Measurements from ENCODE around the gene FTO. TPM values are rescaled to one million over a fixed set of nuclear protein-coding genes. Genes with fewer than 3 reads are reported as not detected.

Gene FTO
- total RNA-seq, 4 donors from 2014 or later, result 98.1 to 127 (median 109) TPM

- H3K4me1 ChIP-seq, result peaks cover 6 to 28% (median 9%) of the 10 kb centered on the region in 4 donors
- peaks cover 0 to 4% (median 0%) of the 10 kb centered on the region in 3 donors for H3K36me3 ChIP-seq
- no peak overlapping the region for H3K27ac ChIP-seq
- H3K27me3 ChIP-seq, result no peaks in the 10 kb centered on the region
- H3K4me3 ChIP-seq, result no peak overlapping the region
- no peak for DNase-seq (ENCODE audit: low spot score in 2 of 2)
- H3K9me3 ChIP-seq, result no peaks in the 10 kb centered on the region
- TF ChIP-seq EP300 (IDR thresholded peaks at IDR 0.05) (no peak), POLR2A (IDR thresholded peaks at IDR 0.05) (no peak), CTCF (IDR thresholded peaks at IDR 0.05) (no peak)
- 70 to 76% methylated on average over 3 of the region's 3 CpGs for WGBS, 2 donors
These were observed 3.7 kb downstream of the FTO start for GRCh38 chr16:53707671-53708070.

GRCh38 chr16:53708490-53708889 lies 4.5 kb downstream of the FTO start:
- 92 to 93% methylated on average over 2 of the region's 2 CpGs for WGBS, 2 donors
- H3K27ac ChIP-seq, result no peak overlapping the region
- H3K4me3 ChIP-seq, result no peak overlapping the region
- peaks cover 6 to 19% (median 9%) of the 10 kb centered on the region in 4 donors for H3K4me1 ChIP-seq
- no peak for DNase-seq (ENCODE audit: low spot score in 2 of 2)
- peaks cover 0 to 4% (median 0%) of the 10 kb centered on the region in 3 donors for H3K36me3 ChIP-seq
- H3K27me3 ChIP-seq, result no peaks in the 10 kb centered on the region
- TF ChIP-seq POLR2A (IDR thresholded peaks at IDR 0.05) (no peak), CTCF (IDR thresholded peaks at IDR 0.05) (no peak), EP300 (IDR thresholded peaks at IDR 0.05) (no peak)
- H3K9me3 ChIP-seq, result no peaks in the 10 kb centered on the region

GRCh38 chr16:53711390-53711789 lies 7.4 kb downstream of the FTO start:
- WGBS, 2 donors, result 94% methylated on average over 3 of the region's 3 CpGs
- H3K4me1 ChIP-seq, result peaks cover 0 to 26% (median 9%) of the 10 kb centered on the region in 4 donors

GRCh38 chr16:53712065-53712464 lies 8.1 kb downstream of the FTO start:
- peaks cover 0 to under 1% (median 0%) of the 10 kb centered on the region in 3 donors for H3K36me3 ChIP-seq
- no peak overlapping the region for H3K27ac ChIP-seq
- H3K9me3 ChIP-seq, result no peaks in the 10 kb centered on the region
- no peak for TF ChIP-seq POLR2A (IDR thresholded peaks at IDR 0.05)
- no peak for TF ChIP-seq CTCF (IDR thresholded peaks at IDR 0.05)
- TF ChIP-seq EP300 (IDR thresholded peaks at IDR 0.05), result no peak
- no peak overlapping the region for H3K4me3 ChIP-seq
- peaks cover 0 to 26% (median 9%) of the 10 kb centered on the region in 4 donors for H3K4me1 ChIP-seq
- whole genome bisulfite sequencing, 2 donors, result 94 to 96% methylated on average over 2 of the region's 2 CpGs
- DNase-seq (ENCODE audit: low spot score in 2 of 2), result no peak
- H3K27me3 ChIP-seq, result no peaks in the 10 kb centered on the region

More at GRCh38 chr16:53711390-53711789, 7.4 kb downstream of the FTO start:
- H3K36me3 ChIP-seq, result peaks cover 0 to 4% (median 0%) of the 10 kb centered on the region in 3 donors
- TF ChIP-seq POLR2A (IDR thresholded peaks at IDR 0.05) (no peak), EP300 (IDR thresholded peaks at IDR 0.05) (no peak), CTCF (IDR thresholded peaks at IDR 0.05) (no peak)
- H3K4me3 ChIP-seq, result no peak overlapping the region
- DNase-seq (ENCODE audit: low spot score in 2 of 2), result no peak
- no peaks in the 10 kb centered on the region for H3K9me3 ChIP-seq
- H3K27me3 ChIP-seq, result no peaks in the 10 kb centered on the region
- H3K27ac ChIP-seq, result no peak overlapping the region

- 61 to 69% methylated on average over 3 of the region's 3 CpGs for WGBS, 2 donors
- H3K27me3 ChIP-seq, result no peaks in the 10 kb centered on the region
These were observed 9.6 kb downstream of the FTO start for GRCh38 chr16:53713403-53714204.

More at GRCh38 chr16:53713403-53714204, 9.6 kb downstream of the FTO start:
- Histone ChIP-seq H3K9me3 (no peaks in the 10 kb centered on the region), H3K36me3 (no peaks in the 10 kb centered on the region), H3K27ac (no peak overlapping the region), H3K4me1 (peaks cover 0 to 40% (median 9%) of the 10 kb centered on the region in 4 donors), H3K4me3 (no peak overlapping the region)
- no peak for DNase-seq (ENCODE audit: low spot score in 2 of 2)
- TF ChIP-seq CTCF (IDR thresholded peaks at IDR 0.05), result no peak

All from tibial nerve (tissue), 4 donors.